Loucy (cell line): ENCODE results near the gene FEZ2.

Source experiments
- CTCF ChIP-seq: fragments of 200-600 bp; sonication (generic); conservative IDR thresholded peaks from 2 replicates; pipeline ENCODE4 v1.5.1; 2014; ENCODE audit warnings: mild to moderate bottlenecking, antibody characterized with exemption, low read length
- EZH2phosphoT487 ChIP-seq: fragments of 200-600 bp; IDR thresholded peaks from 2 replicates; pipeline ENCODE4 v1.6.1; 2018; ENCODE audit warnings: antibody characterized with exemption, mild to moderate bottlenecking, moderate library complexity, borderline replicate concordance

GRCh38 chr2:36606925-36607324, 9.0 kb upstream of the FEZ2 start:
- TF ChIP-seq CTCF (no peak), EZH2phosphoT487 (no peak)
